Stimulated activated CD4-positive, alpha-beta T cell treated with anti-CD3 and anti-CD28 coated beads, TNF-alpha, amount 100 ng/mL, for 1 hour (primary cell): ENCODE data around the gene CAND1.

Experiments
- DNase-seq, 3 donors: peaks; one replicate each; pipeline ENCODE4 v3.0.0-alpha.2; 2020; ENCODE audit warnings: low read depth in 3 of 3, low spot score in 1 of 3

The CAND1 gene

GRCh38 chr12:67280088-67280487, 10.9 kb downstream of the CAND1 start:
- no peak for DNase-seq

DNA sequence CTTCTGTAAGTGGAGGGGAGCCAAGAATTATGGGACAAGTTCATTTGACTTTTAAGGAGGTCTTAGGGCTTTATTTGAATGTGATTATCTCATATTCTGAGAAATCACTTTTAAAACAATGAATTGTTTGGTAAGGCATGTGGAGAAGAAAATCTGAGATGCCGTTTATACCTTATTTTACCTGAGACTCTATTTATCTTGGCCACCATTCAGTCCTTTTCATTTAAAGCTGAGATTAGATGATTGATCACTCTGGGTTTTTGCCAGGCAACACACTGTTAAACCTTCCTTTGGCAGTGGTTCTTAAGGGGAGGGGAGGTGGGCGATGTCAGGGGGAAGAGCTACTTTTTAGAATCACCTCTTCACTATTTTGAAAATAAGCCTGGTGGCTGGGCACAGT, 11.4 kb downstream of the CAND1 start:
- DNase-seq: no peak

DNA sequence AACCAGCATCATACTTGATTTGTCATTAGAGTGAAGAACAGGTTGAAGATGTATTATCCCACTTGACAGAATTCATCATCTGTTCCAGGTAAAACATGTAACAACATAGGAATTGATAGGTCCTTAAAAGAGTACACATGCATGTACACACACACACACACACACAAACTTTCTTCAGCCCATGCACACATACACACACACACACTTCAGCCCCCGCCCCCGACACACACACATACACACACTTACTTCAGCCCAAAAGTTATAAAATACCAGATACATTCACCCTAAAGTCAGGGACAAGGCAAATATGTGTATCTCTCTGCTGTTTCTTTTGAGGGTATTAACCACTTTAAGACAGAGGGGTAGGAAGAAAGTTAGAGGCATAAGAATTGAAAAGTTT, 15.4 kb downstream of the CAND1 start:
- no peak for DNase-seq

GRCh38 chr12:67286257-67286656, 17.1 kb downstream of the CAND1 start:
- no peak for DNase-seq

DNA sequence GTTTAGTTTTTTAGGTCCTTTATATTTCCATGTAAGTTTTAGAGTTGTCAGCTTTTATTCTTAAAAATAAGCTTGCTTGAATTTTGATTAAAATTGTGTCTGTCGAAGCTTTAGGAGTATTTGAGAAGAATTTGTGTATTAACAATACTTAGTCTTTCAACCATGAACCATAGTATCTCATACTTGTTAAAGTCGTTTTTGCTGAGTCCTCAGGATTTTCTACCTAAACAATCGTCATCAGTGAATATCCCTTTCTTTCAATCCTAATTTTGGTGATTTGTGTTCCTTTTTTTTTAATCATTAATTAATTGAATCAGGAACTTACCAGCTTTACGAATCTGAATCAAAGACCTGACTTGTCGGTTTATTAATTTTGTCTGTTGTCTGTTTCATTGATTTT, 18.2 kb downstream of the CAND1 start:
- DNase-seq: no peak

DNA sequence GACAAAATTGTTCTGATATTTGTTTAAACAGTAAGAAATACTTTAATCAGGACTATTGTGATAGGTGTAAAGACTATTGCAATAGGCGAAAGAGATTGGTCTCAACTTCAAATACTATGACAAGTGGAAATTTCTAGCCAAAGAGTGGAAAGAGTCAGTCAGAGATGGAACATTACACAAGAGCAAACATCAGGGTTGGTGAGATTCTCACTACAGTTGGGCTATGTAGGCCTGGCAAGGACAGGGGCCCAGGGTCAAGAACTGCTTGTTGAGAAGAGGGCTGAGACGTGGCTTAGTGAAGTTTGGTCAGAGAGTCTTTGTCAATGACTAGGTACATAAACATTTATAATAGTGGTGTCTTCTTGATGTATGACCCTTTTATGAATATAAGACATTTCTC, 19.4 kb downstream of the CAND1 start:
- DNase-seq: no peak

- no peak for DNase-seq
Observed at GRCh38 chr12:67290378-67290777, 21.2 kb downstream of the CAND1 start.

- no peak for DNase-seq
Observed at GRCh38 chr12:67299526-67299925, 30.4 kb downstream of the CAND1 start.

DNA sequence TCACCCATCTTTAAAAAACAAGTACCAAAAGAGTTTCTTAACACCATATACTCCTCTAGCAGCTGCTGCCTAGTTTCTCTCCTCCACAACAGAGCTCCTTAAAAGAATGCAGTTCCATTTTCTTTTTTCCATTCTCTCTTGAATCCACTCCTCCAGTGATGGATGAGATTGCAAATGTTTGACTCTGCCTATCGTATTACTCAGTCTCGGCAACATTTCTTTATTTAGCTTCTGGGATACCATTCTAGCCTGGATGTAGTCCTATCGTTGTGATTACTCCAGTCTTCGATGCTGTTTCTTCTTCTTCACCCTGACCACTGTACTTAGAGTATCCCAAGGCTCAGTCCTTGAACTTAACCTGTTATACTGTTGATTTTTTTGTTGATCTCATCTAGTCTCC, 30.8 kb downstream of the CAND1 start:
- no peak for DNase-seq

DNA sequence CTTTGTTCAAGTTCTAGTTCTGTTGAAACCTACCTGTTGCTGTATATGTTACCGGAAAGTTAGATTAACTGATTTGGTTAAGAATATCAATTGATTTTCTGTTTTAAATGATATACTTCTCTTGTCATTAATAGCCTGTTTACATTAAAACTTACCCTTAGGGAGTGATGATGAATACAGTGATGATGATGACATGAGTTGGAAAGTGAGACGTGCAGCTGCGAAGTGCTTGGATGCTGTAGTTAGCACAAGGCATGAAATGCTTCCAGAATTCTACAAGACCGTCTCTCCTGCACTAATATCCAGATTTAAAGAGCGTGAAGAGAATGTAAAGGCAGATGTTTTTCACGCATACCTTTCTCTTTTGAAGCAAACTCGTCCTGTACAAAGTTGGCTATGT, 33.0 kb downstream of the CAND1 start:
- no peak for DNase-seq

GRCh38 chr12:67305544-67305943, 36.4 kb downstream of the CAND1 start:
- no peak for DNase-seq

DNA sequence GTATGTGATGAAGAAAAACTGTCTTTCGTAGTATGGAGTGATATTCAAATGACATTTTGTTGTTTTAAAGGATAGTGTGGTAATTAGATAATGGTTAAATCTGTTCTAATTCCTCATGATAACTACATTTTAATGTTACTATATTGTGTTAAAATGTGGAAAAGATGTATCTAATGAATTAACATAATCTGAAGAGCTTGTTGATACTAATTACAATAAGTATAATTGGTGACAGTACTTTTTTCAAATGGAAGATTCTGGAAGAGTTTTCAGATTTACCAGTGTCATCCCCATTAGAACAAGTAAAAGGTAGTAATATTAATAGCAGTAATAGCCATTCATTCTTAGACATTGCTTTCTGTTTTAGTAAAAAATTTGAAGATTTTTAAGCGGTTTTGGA, 37.6 kb downstream of the CAND1 start:
- DNase-seq: no peak

- DNase-seq: no peak
Observed at GRCh38 chr12:67315661-67316060, 46.5 kb downstream of the CAND1 start.

DNA sequence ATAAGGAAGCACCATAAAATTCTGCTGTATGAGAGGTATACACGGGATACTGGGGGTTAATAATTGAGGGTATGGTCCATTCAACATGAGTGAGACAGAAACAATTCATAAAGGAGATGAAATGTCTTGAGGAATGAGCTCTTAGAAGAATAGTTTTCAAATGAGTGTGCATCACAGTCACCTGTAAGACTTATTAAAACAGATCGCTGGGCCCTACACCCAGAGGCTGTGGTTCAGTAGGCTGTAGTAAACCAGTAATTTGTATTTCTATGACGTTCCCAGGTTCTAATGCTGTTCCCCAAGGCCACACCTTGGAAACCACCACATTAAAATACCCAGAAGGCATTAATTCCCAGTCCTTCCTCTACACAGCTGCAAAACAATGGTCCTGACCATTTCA, 49.6 kb downstream of the CAND1 start:
- DNase-seq: no peak

DNA sequence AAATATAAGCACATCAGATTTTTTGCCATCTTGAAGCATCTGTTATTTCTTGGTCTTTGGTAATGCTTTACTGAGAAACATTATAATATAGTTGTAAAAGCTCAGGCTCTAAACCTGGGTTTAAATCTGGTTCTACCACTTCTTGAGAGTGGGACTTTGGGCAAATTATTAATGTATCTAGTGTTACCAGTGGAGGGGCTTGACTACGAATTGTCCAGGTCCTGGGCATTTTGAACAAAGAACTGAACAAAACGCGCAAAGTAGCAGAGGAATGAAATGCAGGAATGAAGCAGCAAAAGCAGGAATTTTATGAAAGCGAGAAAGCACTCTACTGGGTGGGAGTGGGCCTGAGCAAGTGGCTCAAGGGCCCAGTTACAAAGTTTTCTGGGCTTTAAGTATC, 50.8 kb downstream of the CAND1 start:
- no peak for DNase-seq

- DNase-seq: no peak
Observed at GRCh38 chr12:67320614-67321295, 51.6 kb downstream of the CAND1 start.

- DNase-seq: no peak
Observed at GRCh38 chr12:67322580-67322979, 53.4 kb downstream of the CAND1 start.

GRCh38 chr12:67323007-67323406, 53.8 kb downstream of the CAND1 start:
- DNase-seq: no peak

DNA sequence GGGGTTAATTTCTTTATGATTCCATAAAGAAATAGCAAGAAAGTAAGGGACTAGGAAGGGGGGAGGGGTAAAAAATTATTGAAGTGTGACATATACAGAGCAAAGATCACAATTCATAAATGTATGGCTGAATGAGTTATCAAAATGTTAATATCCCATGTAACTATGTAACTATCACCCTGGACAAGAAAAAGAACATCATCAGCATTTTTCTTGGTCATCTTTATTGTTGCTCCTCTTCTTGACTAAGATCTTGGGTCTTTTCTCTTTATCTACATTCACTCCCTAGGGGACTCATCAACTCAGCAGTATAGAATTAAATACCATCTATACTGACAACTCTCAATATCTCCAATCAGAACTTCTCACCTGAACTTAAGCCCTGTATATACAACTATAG, 57.5 kb downstream of the CAND1 start:
- DNase-seq: no peak

DNA sequence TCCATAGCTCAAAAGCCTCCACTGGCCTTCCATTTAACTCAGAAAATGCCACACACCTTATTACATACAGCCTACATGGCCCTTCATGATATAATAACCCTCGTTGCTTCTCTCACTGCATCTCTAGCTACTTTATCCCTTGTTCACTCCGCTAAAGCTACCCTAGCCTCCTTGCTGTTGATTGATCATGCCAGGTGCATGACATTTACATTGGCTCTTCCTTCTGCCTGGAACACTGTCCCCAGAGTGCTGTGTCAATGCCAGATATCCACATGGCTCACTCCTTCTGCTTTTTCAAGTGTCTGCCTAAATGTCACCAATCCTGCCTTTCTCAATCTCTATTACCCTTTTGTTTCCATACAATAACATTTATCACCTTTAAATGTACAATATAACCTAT, 58.3 kb downstream of the CAND1 start:
- DNase-seq: no peak

GRCh38 chr12:67331123-67331522, 62.0 kb downstream of the CAND1 start:
- DNase-seq: no peak

- DNase-seq: no peak
Observed at GRCh38 chr12:67331828-67332227, 62.7 kb downstream of the CAND1 start.

DNA sequence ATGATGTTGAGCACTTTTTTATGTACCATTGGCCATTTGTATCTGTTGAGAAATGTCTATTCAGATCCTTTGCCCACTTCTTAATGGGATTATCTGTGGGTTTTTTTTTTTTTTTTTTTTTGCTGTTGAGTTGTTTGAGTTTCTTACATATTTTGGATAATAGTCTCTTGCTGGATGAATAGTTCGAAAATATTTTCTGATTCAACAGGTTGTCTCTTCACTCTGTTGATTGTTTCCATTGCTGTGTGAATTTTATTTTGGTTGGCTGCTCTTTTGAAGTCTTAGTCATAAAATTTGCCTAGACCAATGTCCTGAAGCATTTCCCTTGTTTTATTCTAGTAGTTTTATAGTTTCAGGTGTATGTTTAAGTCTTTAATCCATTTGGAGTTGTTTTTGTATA, 64.5 kb downstream of the CAND1 start:
- DNase-seq: no peak

DNA sequence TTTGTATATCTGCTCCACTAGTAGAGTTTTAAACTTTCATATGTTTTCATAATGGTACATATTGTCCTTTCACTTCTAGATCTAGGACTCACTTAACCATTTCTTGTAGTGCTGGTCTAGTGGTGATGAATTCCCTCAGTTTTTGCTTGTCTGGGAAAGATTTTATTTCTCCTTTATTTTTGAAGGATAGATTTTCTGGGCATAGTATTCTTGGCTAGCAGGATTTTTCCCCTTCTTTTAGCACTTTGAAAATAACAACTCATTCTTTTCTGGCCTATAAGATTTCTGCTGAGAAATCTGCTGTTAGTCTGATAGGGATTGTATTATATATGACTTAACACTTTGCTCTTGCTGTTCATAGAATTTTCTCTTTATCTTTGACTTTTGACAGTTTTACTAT, 69.3 kb downstream of the CAND1 start:
- no peak for DNase-seq
